Activated CD4-positive, alpha-beta T cell treated with anti-CD3 and anti-CD28 coated beads for 24 hours (primary cell): ENCODE measurements around the gene COL18A1.

ENCODE experiments used
- DNase-seq, 2 donors: peaks; one replicate each; pipeline ENCODE4 v3.0.0-alpha.2; 2020; ENCODE audit warnings: low read depth in 2 of 2

COL18A1 gene

DNA sequence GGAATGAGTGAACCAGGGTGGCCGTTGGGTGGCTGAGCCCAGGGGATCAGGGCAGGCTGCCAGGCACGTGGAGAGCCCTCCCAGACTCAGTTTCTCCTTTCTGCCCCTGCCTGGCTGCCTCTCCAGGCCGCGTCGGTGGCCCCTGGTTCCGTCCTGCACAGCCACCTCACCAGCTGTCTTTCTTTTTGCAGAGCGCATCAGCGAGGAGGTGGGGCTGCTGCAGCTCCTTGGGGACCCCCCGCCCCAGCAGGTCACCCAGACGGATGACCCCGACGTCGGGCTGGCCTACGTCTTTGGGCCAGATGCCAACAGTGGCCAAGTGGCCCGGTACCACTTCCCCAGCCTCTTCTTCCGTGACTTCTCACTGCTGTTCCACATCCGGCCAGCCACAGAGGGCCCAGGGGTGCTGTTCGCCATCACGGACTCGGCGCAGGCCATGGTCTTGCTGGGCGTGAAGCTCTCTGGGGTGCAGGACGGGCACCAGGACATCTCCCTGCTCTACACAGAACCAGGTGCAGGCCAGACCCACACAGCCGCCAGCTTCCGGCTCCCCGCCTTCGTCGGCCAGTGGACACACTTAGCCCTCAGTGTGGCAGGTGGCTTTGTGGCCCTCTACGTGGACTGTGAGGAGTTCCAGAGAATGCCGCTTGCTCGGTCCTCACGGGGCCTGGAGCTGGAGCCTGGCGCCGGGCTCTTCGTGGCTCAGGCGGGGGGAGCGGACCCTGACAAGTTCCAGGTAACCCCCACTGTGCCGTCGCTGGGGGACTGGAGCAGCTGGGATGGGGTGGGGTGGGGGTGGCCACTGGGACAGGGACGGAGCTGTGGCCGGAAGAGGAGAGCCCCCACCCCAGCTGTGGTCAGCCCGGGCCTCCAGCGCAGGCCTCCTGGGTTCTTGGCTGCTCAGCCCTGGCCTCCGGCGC, 63.3 kb downstream of the COL18A1 start:
- DNase-seq, result no peak

DNA sequence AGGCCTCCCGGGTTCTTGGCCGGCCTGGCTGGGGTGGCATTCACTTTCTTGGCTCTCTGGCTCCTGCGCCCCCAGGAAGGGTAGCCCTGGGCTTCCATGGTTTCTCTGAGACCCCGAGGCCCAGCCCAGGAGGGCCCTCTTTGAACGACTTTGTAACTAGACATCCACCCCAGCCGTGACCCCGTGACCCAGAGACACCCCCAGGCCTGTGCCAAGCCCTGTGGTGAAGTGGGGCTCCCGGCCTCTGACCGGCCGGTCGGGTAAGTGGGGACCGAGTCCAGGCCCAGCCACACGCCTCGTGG, 64.0 kb downstream of the COL18A1 start:
- DNase-seq, result no peak

GRCh38 chr21:45469273-45470086, 64.5 kb downstream of the COL18A1 start:
- no peak for DNase-seq

- DNase-seq, result no peak
Observed at GRCh38 chr21:45470087-45470515, 65.1 kb downstream of the COL18A1 start.

DNA sequence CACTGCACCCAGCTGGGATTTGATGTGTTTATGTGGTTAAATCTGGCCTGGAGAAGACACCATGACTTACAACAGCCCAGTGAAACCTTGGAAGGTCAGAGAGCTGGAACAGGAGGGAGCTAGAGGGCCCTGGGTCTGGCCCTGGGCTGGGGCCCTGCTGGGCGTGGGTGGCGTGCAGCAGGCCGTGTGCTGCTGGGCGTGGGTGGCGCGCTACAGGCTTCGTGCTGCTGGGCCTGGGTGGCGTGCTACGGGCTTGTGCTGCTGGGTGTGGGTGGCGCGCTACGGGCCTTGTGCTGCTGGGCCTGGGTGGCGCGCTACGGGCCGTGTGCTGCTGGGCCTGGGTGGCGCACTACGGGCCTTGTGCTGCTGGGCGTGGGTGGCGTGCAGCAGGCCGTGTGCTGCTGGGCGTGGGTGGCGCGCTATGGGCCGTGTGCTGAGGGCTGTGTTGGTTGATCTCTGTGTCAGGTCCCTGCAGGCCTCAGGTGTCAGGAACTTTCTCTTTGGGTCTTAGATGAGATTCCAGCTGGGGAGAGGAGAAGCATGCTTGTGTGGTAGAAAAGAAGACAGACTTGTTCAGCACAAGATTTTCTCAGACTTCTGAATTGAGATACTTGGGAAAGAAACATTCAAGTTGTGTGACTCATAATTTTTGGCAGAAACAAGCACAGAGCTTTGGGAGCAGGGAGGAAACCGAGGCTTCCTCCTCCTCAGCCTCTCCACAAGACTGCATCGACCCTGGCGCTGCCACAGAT, 66.0 kb downstream of the COL18A1 start:
- DNase-seq, result peak; percentile 19 to 20

DNA sequence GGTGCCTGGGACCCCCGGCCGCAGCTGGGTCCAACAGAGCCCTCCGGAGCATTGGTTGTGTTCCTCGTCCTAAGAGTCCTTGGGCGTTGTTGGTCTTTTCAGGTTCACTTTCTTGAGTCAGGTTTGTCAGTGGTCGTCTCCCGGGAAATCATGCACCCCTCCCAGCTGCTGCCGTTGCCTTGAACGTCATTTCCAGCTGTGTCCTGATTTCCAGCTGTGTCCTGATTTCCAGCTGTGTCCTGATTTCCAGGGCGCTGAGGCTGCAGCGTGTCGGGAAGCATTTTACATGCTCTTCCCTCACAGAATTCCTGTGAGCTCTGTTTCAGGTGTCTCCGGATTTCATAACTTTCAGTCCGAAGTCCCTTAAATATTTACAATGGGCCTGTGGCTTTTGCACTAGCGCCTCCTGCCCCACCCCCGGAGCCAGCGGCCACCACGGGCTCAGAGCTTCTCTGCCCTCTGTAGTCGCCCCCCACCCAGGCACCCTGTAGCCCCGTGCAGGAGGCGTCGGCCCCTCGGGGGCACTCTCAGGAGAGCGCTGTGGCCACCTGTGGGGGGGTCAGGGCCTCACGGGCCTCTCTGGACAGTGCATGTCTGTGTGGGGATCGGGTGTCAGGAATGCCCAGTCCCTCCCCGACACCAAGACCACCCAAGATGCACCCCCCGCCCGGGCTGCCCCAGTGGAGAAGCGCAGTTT, 66.7 kb downstream of the COL18A1 start:
- no peak for DNase-seq

GRCh38 chr21:45472445-45473365, 67.7 kb downstream of the COL18A1 start:
- DNase-seq, result no peak

DNA sequence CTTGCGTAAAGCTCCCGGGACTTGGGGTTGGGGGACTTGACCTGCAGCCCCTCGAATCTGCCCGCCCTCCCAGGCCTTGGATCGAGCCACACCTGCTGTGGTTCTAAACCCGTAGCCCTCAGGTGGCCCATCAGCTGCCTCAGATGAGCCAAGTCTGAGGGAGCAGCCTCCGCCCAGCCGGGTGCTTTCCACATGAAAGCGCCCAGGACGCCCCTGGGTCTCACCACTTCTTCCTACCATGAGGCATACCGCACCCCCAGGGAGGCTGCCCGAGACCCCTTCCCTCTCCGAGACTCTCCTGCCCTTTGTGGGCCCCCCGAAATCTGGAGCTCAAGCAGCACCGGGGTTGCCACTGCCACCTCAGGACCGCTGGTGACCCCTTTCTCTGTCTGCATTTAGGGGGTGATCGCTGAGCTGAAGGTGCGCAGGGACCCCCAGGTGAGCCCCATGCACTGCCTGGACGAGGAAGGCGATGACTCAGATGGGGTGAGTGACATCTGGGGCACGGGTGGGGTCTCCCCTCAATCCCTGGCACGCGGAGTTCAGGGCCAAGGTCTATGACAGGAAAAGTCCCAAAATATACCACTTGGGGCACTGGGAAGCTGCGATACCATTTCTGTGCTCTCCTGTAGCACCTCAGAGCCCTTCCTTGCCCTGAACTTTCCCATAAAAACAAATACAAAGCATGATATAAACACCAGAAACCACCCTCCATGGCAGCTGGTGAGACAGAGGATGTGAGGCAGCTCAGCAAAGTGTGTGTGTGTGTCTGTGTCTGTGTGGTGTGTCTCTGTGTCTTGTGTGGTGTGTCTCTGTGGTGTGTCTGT, 68.7 kb downstream of the COL18A1 start:
- no peak for DNase-seq

GRCh38 chr21:45474323-45474950, 69.5 kb downstream of the COL18A1 start:
- no peak for DNase-seq

DNA sequence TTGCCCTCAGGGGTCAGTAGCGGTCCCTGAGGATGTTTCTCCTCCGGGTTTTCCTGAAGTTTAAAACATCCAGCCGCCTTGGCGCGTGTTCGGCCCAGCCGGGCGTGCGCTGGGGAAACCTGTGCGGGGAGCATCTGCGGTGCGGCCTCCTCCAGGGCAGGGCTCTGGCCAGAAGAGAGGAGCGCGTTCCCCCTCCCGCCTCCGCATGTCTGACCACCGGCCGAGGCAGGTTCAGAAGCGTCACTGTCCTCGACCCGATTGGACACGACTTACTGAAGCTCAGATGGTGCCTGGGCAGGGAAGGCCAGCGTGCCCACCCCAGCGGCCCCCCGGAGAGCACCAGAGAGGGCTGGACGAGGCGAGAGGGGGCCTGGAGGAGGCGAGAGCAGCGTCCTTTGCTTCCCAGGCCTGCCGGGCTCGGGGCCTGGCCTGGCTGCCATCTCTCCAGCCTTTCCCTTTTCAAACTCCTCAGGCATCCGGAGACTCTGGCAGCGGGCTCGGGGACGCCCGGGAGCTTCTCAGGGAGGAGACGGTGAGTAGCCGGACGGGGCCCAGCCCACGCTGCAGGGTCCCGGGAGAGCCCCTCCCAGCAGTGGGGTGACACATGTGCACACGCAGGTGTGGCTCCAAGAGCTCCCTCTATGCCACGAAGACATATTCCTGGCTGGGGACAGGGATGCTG, 70.2 kb downstream of the COL18A1 start:
- no peak for DNase-seq

GRCh38 chr21:45475797-45476570, 71.0 kb downstream of the COL18A1 start:
- no peak for DNase-seq

DNA sequence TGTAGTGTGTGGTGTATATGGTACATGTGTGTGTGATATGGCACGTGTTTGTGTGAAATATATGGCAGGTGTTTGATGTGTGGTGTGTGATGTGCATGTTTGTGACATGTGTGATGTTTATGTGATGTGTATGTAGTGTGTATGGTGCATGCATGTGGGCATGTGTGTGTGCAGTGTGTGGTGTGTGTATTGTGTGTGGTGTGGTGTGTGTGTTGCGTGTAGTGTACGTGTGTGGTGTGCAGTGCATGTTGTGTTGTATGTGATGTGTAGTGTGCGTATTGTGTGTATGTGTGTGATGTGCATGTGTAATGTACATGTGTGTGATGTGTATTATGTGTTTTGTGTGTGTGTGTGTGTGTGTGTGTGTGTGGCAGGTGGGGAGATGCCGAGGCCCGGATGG, 71.6 kb downstream of the COL18A1 start:
- DNase-seq, result no peak

- DNase-seq, result no peak
Observed at GRCh38 chr21:45477176-45478114, 72.5 kb downstream of the COL18A1 start.

DNA sequence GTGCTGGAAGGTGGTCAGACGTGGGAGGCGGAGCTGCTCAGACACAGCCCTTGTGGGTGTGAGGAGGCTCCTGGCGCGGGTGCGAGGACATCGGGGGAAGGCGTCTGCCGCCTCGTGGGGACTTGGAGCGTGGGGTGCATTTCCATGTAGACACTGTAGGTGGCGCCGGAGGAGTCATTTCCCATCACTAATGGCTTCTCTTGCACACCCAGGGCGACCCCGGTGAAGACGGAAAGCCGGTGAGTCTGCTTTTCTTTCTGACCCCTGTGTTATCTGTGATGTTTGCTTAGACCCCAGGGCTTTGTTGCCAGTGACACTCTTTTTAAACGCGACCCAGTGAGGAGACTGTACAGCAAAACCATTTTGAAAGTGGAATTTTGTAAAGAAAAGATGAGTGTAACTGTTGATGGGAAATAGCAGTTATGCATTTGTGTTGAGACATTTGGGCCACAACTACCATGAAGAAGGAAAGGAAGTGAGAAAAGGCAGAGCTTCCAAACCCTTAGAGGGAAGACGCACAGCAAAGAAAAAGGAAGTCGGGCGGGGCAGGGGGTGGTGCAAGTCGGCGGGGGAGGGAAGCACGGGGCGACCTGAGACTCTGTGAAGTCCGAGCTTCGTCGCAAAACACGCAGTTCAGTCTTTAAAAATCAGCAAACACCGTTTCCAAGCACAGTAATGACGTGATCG, 73.3 kb downstream of the COL18A1 start:
- peak; percentile 69 to 71 for DNase-seq

DNA sequence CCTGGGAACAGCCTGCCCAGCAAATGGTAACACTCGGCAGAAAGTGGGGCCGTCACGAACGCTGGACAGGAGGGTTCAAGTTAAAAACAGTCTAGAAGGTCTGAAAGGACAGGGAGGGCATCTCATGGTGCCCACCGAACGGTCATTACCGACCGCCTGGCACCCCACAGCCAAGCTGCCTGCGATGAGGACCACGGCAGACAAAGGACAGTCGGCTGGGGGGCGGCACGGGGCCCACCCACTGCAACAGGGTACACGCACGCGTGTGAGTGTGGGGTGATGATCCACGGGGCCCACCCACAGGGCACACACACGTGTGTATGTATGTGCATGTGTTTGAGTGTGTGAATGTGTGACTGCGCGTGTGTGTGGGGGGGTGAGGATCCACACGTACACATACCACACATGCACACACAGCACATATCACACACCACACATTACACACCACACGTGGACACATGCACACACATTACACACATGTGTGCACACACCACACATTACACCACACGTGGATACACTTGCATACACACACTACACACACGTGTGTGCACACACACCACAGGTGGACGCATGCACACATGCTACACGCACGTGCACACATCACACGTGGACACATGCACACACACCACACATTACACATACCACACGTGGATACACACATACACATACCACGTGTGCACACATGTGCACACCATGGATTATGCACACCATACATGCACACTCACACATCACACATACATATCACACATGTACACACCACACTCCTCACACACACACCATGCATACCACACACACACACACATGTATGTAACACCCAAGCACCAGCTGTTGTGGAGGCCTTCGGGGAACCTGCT, 74.1 kb downstream of the COL18A1 start:
- no peak for DNase-seq
